Upper lobe of left lung (tissue), 6 donors: Measurements from ENCODE around the gene RASGRF2. TPM values are rescaled to one million over a fixed set of nuclear protein-coding genes. Genes with fewer than 3 reads are reported as not detected.
"Not testable (repeated sequence)": the region's sequence is repeated elsewhere in the genome, so short reads cannot be mapped to it uniquely, and the experiment has no call there.

Source experiments
- ATAC-seq, 2 donors: fragments of 200-7000 bp; cut with Tn5 transposase; one replicate each; pipeline ENCODE4 v1.9.1; 2022; ENCODE audit warnings: mild to moderate bottlenecking in 2 of 2, moderate library complexity in 2 of 2; ENCODE audit not compliant: low FRiP score in 2 of 2
- DNase-seq, 2 donors: peaks; one replicate each; pipeline ENCODE4 v3.0.0-alpha.2; 2019 to 2020
- H3K27ac ChIP-seq, 4 donors: fragments of 200-600 bp; sonication (generic); one replicate each; pipeline ENCODE4 v1.5.1; 2016 to 2019
- H3K27me3 ChIP-seq, 4 donors: fragments of 200-600 bp; sonication (generic); one replicate each; pipeline ENCODE4 v1.5.1; 2017 to 2019
- H3K36me3 ChIP-seq, 4 donors: fragments of 200-600 bp; sonication (generic); one replicate each; pipeline ENCODE4 v1.5.1; 2016 to 2019
- H3K4me1 ChIP-seq, 4 donors: fragments of 200-600 bp; sonication (generic); one replicate each; pipeline ENCODE4 v1.5.1; 2018 to 2019
- H3K4me3 ChIP-seq, 4 donors: fragments of 200-600 bp; sonication (generic); one replicate each; pipeline ENCODE4 v1.5.1; 2017 to 2019; ENCODE audit warnings: mild to moderate bottlenecking in 2 of 4, moderate library complexity in 1 of 4
- H3K9me3 ChIP-seq, 4 donors: fragments of 200-600 bp; sonication (generic); one replicate each; pipeline ENCODE4 v1.5.1; 2018 to 2019
- CTCF ChIP-seq, 6 experiments: fragments of 450-650 bp in 4 of 6; fragments of 200-600 bp in 2 of 6; sonication (generic) in 2 of 6; IDR thresholded peaks; one replicate each; pipeline ENCODE4 v1.5.1; 2016 to 2019; ENCODE audit warnings: antibody characterized with exemption in 6 of 6
- EP300 ChIP-seq, 4 donors: sonication (generic); formaldehyde crosslinking; IDR thresholded peaks; one replicate each; pipeline ENCODE4 v1.5.1; 2017; ENCODE audit warnings: antibody characterized with exemption in 4 of 4, control low read depth in 2 of 4
- POLR2A ChIP-seq, 4 donors: fragments of 450-650 bp; IDR thresholded peaks; one replicate each; pipeline ENCODE4 v1.5.1; 2016 to 2017; ENCODE audit warnings: antibody characterized with exemption in 4 of 4, mild to moderate bottlenecking in 2 of 4
- POLR2AphosphoS5 ChIP-seq, 2 donors: sonication (generic); formaldehyde crosslinking; IDR thresholded peaks; one replicate each; pipeline ENCODE4 v1.5.1; 2017; ENCODE audit warnings: antibody characterized with exemption in 2 of 2
- WGBS, 2 donors: methylation state at CpG; one replicate each; pipeline ENCODE4 v1.1.5; 2017 to 2018; 5-methylcytosine and 5-hydroxymethylcytosine counted together
- total RNA-seq, 6 donors: library from RNA; depleted of rRNA in 4 of 6; stranded (reverse); fragments of >200 nt in 4 of 6; gene quantifications; one replicate each; pipeline versions ENCODE4 v1.1.0 to v1.2.1, GENCODE V29; 2016 to 2021
- donor health status: DM: no; HTN: no; CAD: no; lungs with moderate emphysema.
- donor health status: DM: no; HTN: yes; CAD: no; lungs with severe emphysema.

The RASGRF2 gene
- total RNA-seq, 6 donors from 2014 or later, result 1.5 to 10.5 (median 4.9) TPM

DNA sequence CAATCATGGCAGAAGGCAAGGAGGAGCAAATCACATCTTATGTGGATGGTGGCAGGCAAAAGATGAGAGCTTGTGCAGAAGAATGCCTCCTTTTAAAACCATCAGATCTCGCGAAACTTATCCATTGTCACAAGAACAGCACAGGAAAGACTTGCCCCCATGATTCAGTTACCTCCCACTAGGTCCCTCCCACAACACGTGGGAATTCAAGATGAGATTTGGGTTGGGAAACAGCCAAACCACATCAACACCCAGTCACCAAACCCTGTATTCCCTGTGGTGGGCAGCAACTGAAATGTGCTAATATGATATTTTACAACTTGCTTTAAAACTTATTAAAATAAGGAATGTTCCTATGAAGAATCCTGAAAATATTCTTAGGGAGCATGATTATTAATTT, 54.2 kb downstream of the RASGRF2 start:
- H3K27me3 ChIP-seq, result no peaks in the 10 kb centered on the region
- no peak overlapping the region for H3K4me3 ChIP-seq
- DNase-seq (no peak), ATAC-seq (no peak)
- H3K36me3 ChIP-seq, result no peaks in the 10 kb centered on the region
- TF ChIP-seq POLR2AphosphoS5 (IDR thresholded peaks at IDR 0.05) (no peak), CTCF (IDR thresholded peaks at IDR 0.05) (no peak), POLR2A (IDR thresholded peaks at IDR 0.05) (no peak), EP300 (IDR thresholded peaks at IDR 0.05) (no peak)
- H3K9me3 ChIP-seq, result no peaks in the 10 kb centered on the region
- H3K27ac ChIP-seq, result no peak overlapping the region
- WGBS, 2 donors, result 78 to 81% methylated on average over 3 of the region's 3 CpGs
- H3K4me1 ChIP-seq, result no peaks in the 10 kb centered on the region

GRCh38 chr5:81016116-81016515, 56.0 kb downstream of the RASGRF2 start:
- H3K4me1 ChIP-seq, result no peaks in the 10 kb centered on the region
- no peak for ATAC-seq
- WGBS, 2 donors, result 0 to 77% methylated on average over 1 of the region's 1 CpG
- DNase-seq, result no peak
- no peaks in the 10 kb centered on the region for H3K36me3 ChIP-seq
- no peak for TF ChIP-seq POLR2AphosphoS5 (IDR thresholded peaks at IDR 0.05)
- TF ChIP-seq EP300 (IDR thresholded peaks at IDR 0.05), result no peak
- no peak for TF ChIP-seq CTCF (IDR thresholded peaks at IDR 0.05)
- no peaks in the 10 kb centered on the region for H3K27me3 ChIP-seq
- no peak overlapping the region for H3K27ac ChIP-seq
- H3K9me3 ChIP-seq, result no peaks in the 10 kb centered on the region
- no peak overlapping the region for H3K4me3 ChIP-seq

- no peak for ATAC-seq
- no peak for DNase-seq
- no peak overlapping the region for H3K4me3 ChIP-seq
- H3K27ac ChIP-seq, result no peak overlapping the region
- TF ChIP-seq EP300 (IDR thresholded peaks at IDR 0.05) (no peak), CTCF (IDR thresholded peaks at IDR 0.05) (no peak), POLR2AphosphoS5 (IDR thresholded peaks at IDR 0.05) (no peak), POLR2A (IDR thresholded peaks at IDR 0.05) (no peak)
- H3K36me3 ChIP-seq, result no peaks in the 10 kb centered on the region
- no peaks in the 10 kb centered on the region for H3K4me1 ChIP-seq
- H3K27me3 ChIP-seq, result no peaks in the 10 kb centered on the region
- no peaks in the 10 kb centered on the region for H3K9me3 ChIP-seq
- WGBS, 2 donors, result 89% methylated on average over 2 of the region's 2 CpGs
Observed at GRCh38 chr5:81017320-81017719, 57.2 kb downstream of the RASGRF2 start.

GRCh38 chr5:81018608-81019007, 58.4 kb downstream of the RASGRF2 start:
- 95 to 96% methylated on average over 6 of the region's 6 CpGs for WGBS, 2 donors
- H3K27me3 ChIP-seq, H3K4me3 ChIP-seq, ATAC-seq, H3K9me3 ChIP-seq, H3K27ac ChIP-seq, H3K36me3 ChIP-seq, DNase-seq, H3K4me1 ChIP-seq: not testable (repeated sequence)

DNA sequence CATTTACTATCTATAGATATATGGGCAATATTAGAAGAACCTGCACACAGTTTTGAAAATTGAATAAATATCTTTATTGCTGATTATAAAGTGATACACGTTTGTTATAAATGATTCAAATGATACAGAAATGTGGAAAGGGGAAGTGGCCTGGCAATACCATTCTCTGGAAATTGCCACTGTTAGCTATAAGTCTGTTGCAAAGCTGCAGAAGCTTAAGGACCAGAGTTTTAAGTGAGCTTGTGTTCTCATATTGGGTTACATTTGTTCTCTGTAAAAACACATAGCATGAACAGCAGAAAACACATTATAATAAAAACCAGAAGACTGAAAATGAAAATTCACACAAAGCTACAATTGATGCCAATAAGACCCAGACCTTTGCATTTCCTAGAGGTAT, 59.6 kb downstream of the RASGRF2 start:
- TF ChIP-seq CTCF (IDR thresholded peaks at IDR 0.05) (no peak), EP300 (IDR thresholded peaks at IDR 0.05) (no peak), POLR2A (IDR thresholded peaks at IDR 0.05) (no peak), POLR2AphosphoS5 (IDR thresholded peaks at IDR 0.05) (no peak)
- H3K27me3 ChIP-seq, result no peaks in the 10 kb centered on the region
- H3K4me1 ChIP-seq, result no peaks in the 10 kb centered on the region
- no peaks in the 10 kb centered on the region for H3K9me3 ChIP-seq
- ATAC-seq (no peak), DNase-seq (no peak)
- H3K27ac ChIP-seq, result no peak overlapping the region
- no peak overlapping the region for H3K4me3 ChIP-seq
- no peaks in the 10 kb centered on the region for H3K36me3 ChIP-seq
- WGBS, 2 donors, result 40 to 43% methylated on average over 1 of the region's 1 CpG
